SH-SY5Y (cell line): ENCODE data around the gene MAGI2.

Experiments used
- GATA2 ChIP-seq: IDR thresholded peaks from 2 replicates; pipeline ENCODE4 v1.6.1; 2011; ENCODE audit warnings: mild to moderate bottlenecking, low read depth, low read length
- GATA3 ChIP-seq: IDR thresholded peaks from 2 replicates; pipeline ENCODE4 v1.6.1; 2011; ENCODE audit warnings: low read depth, mild to moderate bottlenecking, low read length, moderate library complexity

The MAGI2 gene

GRCh38 chr7:79414910-79415309 is 38.6 kb downstream of the MAGI2 start:
- TF ChIP-seq GATA3 (no peak), GATA2 (no peak)

GRCh38 chr7:79412915-79413314 is 40.6 kb downstream of the MAGI2 start:
- TF ChIP-seq GATA2 (no peak), GATA3 (no peak)

- TF ChIP-seq GATA3: no peak
- no peak for TF ChIP-seq GATA2
These were observed 41.0 kb downstream of the MAGI2 start for GRCh38 chr7:79412438-79412837.

- TF ChIP-seq GATA3: no peak
- TF ChIP-seq GATA2: no peak
These were observed 43.1 kb downstream of the MAGI2 start for GRCh38 chr7:79410345-79410744.

GRCh38 chr7:79407351-79407750 is 46.1 kb downstream of the MAGI2 start:
- TF ChIP-seq GATA2 (no peak), GATA3 (no peak)

- TF ChIP-seq GATA3 (no peak), GATA2 (no peak)
These were observed 47.1 kb downstream of the MAGI2 start for GRCh38 chr7:79406371-79406770.

GRCh38 chr7:79405368-79405767 is 48.1 kb downstream of the MAGI2 start:
- TF ChIP-seq GATA3: no peak
- TF ChIP-seq GATA2: no peak

- no peak for TF ChIP-seq GATA3
- TF ChIP-seq GATA2: no peak
These were observed 49.6 kb downstream of the MAGI2 start for GRCh38 chr7:79403879-79404278.

GRCh38 chr7:79403451-79403850 is 50.0 kb downstream of the MAGI2 start:
- no peak for TF ChIP-seq GATA2
- no peak for TF ChIP-seq GATA3

GRCh38 chr7:79401254-79401653 is 52.2 kb downstream of the MAGI2 start:
- TF ChIP-seq GATA2: no peak
- TF ChIP-seq GATA3: no peak

- no peak for TF ChIP-seq GATA2
- no peak for TF ChIP-seq GATA3
These were observed 53.2 kb downstream of the MAGI2 start for GRCh38 chr7:79400222-79400621.

- TF ChIP-seq GATA2 (no peak), GATA3 (no peak)
These were observed 55.2 kb downstream of the MAGI2 start for GRCh38 chr7:79398138-79398749.

- TF ChIP-seq GATA3 (no peak), GATA2 (no peak)
These were observed 66.6 kb downstream of the MAGI2 start for GRCh38 chr7:79386688-79387422.

- TF ChIP-seq GATA2: no peak
- TF ChIP-seq GATA3: no peak
These were observed 71.5 kb downstream of the MAGI2 start for GRCh38 chr7:79381921-79382320.

GRCh38 chr7:79377097-79377496 is 76.4 kb downstream of the MAGI2 start:
- no peak for TF ChIP-seq GATA3
- TF ChIP-seq GATA2: no peak
